CD4-positive, alpha-beta memory T cell (primary cell): ENCODE results near the gene KRT33A. TPM values are rescaled to one million over a fixed set of nuclear protein-coding genes. Genes with fewer than 3 reads are reported as not detected.

ENCODE experiments used
- CTCF ChIA-PET: fragments of 350-600 bp; sonication (Branson Sonifier 250); formaldehyde crosslinking; loops from one replicate; lab custom pipeline; 2021; ENCODE audit warnings: inconsistent platforms; ENCODE audit not compliant: partially characterized antibody; lab: Charles Lee
- POLR2A ChIA-PET: fragments of 350-600 bp; sonication (Branson Sonifier 250); formaldehyde crosslinking; loops from one replicate; lab custom pipeline; 2021; ENCODE audit not compliant: partially characterized antibody; lab: Charles Lee
- DNase-seq, 5 donors: peaks; one replicate each; pipeline versions ENCODE4 v3.0.0 to v3.0.0-alpha.2; 2020 to 2022; ENCODE audit warnings: mixed read lengths in 1 of 5
- H3K27ac ChIP-seq: one replicate; pipeline ENCODE4 v1.7.0; 2013; ENCODE audit warnings: low read depth, low read length
- H3K27me3 ChIP-seq: 2 replicates; pipeline ENCODE4 v1.7.0; 2013; ENCODE audit warnings: mild to moderate bottlenecking, low read length, moderate library complexity; ENCODE audit not compliant: insufficient read depth
- H3K36me3 ChIP-seq: 2 replicates; pipeline ENCODE4 v1.7.0; 2013; ENCODE audit warnings: mild to moderate bottlenecking, low read length, moderate library complexity; ENCODE audit not compliant: insufficient read depth
- H3K4me1 ChIP-seq: 2 replicates; pipeline ENCODE4 v1.7.0; 2013; ENCODE audit warnings: mild to moderate bottlenecking, low read length, moderate library complexity; ENCODE audit not compliant: insufficient read depth
- H3K4me3 ChIP-seq, 2 donors: one replicate each; pipeline ENCODE4 v1.7.0; 2013; ENCODE audit warnings: low read length in 2 of 2, mild to moderate bottlenecking in 1 of 2
- H3K9me3 ChIP-seq, 2 donors: one replicate each; pipeline ENCODE4 v1.7.0; 2013; ENCODE audit warnings: low read length in 2 of 2, control low read depth in 1 of 2; ENCODE audit not compliant: control insufficient read depth in 1 of 2
- H3K27ac Mint-ChIP-seq, 7 donors: one replicate each; pipeline ENCODE4 v1.8.0; 2020 to 2021; ENCODE audit warnings: mixed read lengths in 7 of 7, mild to moderate bottlenecking in 6 of 7, inconsistent platforms in 3 of 7, moderate library complexity in 3 of 7
- H3K27me3 Mint-ChIP-seq, 2 donors: one replicate each; pipeline ENCODE4 v1.8.0; 2020 to 2021; ENCODE audit warnings: mixed read lengths in 2 of 2
- H3K36me3 Mint-ChIP-seq, 2 donors: one replicate each; pipeline ENCODE4 v1.8.0; 2020 to 2021; ENCODE audit warnings: mixed read lengths in 2 of 2, inconsistent platforms in 1 of 2, mild to moderate bottlenecking in 1 of 2
- H3K4me1 Mint-ChIP-seq, 4 donors: one replicate each; pipeline ENCODE4 v1.8.0; 2020 to 2021; ENCODE audit warnings: mixed read lengths in 4 of 4, mild to moderate bottlenecking in 1 of 4
- H3K4me3 Mint-ChIP-seq, 8 donors: one replicate each; pipeline ENCODE4 v1.8.0; 2020 to 2021; ENCODE audit warnings: mixed read lengths in 8 of 8, mild to moderate bottlenecking in 7 of 8, moderate library complexity in 6 of 8, inconsistent platforms in 3 of 8
- H3K9me3 Mint-ChIP-seq, 8 donors: one replicate each; pipeline ENCODE4 v1.8.0; 2020 to 2021; ENCODE audit warnings: mixed read lengths in 8 of 8, mild to moderate bottlenecking in 5 of 8, inconsistent platforms in 3 of 8, moderate library complexity in 1 of 8
- intact Hi-C: fragments of 100-400 bp; cut with micrococcal nuclease; formaldehyde crosslinking; loops from one replicate; pipeline ENCODE4 v1.15.1; 2023
- polyA plus RNA-seq, 2 donors: library from polyadenylated mRNA; unstranded; fragments of 300-500 nt; fragmentation: Illumina TruSeq; gene quantifications; one replicate each; pipeline ENCODE4 v1.2.3, GENCODE V29; 2021
- total RNA-seq, 2 experiments: library from RNA; stranded (reverse); gene quantifications; one replicate each; pipeline ENCODE4 v1.2.3, GENCODE V29; 2021

Gene KRT33A
- total and polyA plus RNA-seq, 4 experiments from 2014 or later: not detected

DNA sequence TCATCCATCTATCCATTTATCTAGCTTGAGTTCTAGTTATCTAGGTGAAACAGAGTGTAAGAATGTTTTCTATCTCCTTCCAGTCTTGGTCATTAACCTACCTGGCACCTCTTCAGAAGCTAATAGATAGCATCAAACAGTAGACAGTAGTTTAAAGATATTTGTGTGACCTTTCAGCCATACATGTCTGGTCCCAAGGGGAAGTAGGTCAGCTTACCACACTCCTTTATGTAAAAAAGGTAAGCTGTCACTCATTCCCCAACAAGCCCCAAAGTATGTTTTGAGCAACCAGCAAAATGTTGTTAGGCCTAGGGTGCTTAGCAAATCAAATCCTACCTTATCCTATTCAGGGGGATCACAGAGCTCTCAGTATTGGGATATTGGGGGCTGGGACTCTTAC, 15.4 kb upstream of the KRT33A start:
- Mint-ChIP-seq H3K9me3 (no peaks in the 10 kb centered on the region), H3K27me3 (no peaks in the 10 kb centered on the region), H3K4me1 (peaks cover 9 to 36% (median 14%) of the 10 kb centered on the region in 4 donors), H3K4me3 (no peak overlapping the region), H3K27ac (peak overlapping the region in 1 of 7 donors; percentile 25), H3K36me3 (no peaks in the 10 kb centered on the region)
- ChIA-PET CTCF (no interaction called here), POLR2A (no interaction called here)
- H3K27me3 ChIP-seq: no peaks in the 10 kb centered on the region
- peaks cover 6% of the 10 kb centered on the region for H3K4me1 ChIP-seq
- H3K27ac ChIP-seq: no peak overlapping the region
- H3K4me3 ChIP-seq: no peak overlapping the region
- intact Hi-C loops: no loop called here
- no peaks in the 10 kb centered on the region for H3K36me3 ChIP-seq
- DNase-seq: no peak
- no peaks in the 10 kb centered on the region for H3K9me3 ChIP-seq

GRCh38 chr17:41363881-41364280, 13.3 kb upstream of the KRT33A start:
- peak overlapping the region in 4 of 7 donors; percentile 2 to 39 (median 10) for H3K27ac Mint-ChIP-seq
- Histone ChIP-seq H3K4me3 (no peak overlapping the region), H3K27me3 (no peaks in the 10 kb centered on the region), H3K9me3 (no peaks in the 10 kb centered on the region), H3K27ac (no peak overlapping the region), H3K36me3 (no peaks in the 10 kb centered on the region), H3K4me1 (no peaks in the 10 kb centered on the region)
- no peaks in the 10 kb centered on the region for H3K27me3 Mint-ChIP-seq
- peaks cover 7 to 22% (median 9%) of the 10 kb centered on the region in 4 donors for H3K4me1 Mint-ChIP-seq
- no peaks in the 10 kb centered on the region for H3K9me3 Mint-ChIP-seq
- H3K4me3 Mint-ChIP-seq: no peak overlapping the region
- H3K36me3 Mint-ChIP-seq: no peaks in the 10 kb centered on the region
- DNase-seq: no peak
- intact Hi-C loops: no loop called here
- POLR2A ChIA-PET: no interaction called here
- CTCF ChIA-PET: no interaction called here

- H3K4me3 Mint-ChIP-seq: no peak overlapping the region
- peaks cover 3 to 17% (median 5%) of the 10 kb centered on the region in 4 donors for H3K4me1 Mint-ChIP-seq
- CTCF ChIA-PET: interaction anchor here (1.0 to 1.7 kb wide), 3 partner anchors 9 to 37 kb away, joined by 3 to 4 read pairs (median 3); partner anchors contain the start of gene KRT33A
- DNase-seq: no peak
- intact Hi-C loops: no loop called here
- peaks cover 0 to 6% (median 1%) of the 10 kb centered on the region in 8 donors for H3K9me3 Mint-ChIP-seq
- H3K27me3 Mint-ChIP-seq: peaks cover 0 to 1% of the 10 kb centered on the region in 2 donors
- Histone ChIP-seq H3K4me1 (no peaks in the 10 kb centered on the region), H3K27ac (no peak overlapping the region), H3K27me3 (no peaks in the 10 kb centered on the region), H3K9me3 (no peaks in the 10 kb centered on the region), H3K36me3 (no peaks in the 10 kb centered on the region), H3K4me3 (no peak overlapping the region)
- POLR2A ChIA-PET: no interaction called here
- H3K27ac Mint-ChIP-seq: no peak overlapping the region
- peaks cover 0 to 4% of the 10 kb centered on the region in 2 donors for H3K36me3 Mint-ChIP-seq
Measured at GRCh38 chr17:41360296-41360995, 9.8 kb upstream of the KRT33A start.

GRCh38 chr17:41354536-41354935, 3.9 kb upstream of the KRT33A start:
- POLR2A ChIA-PET: interaction anchor here (0.6 kb wide), 1 partner anchor 30 kb away, joined by 3 read pairs; no protein-coding TSS in a partner anchor
- H3K27me3 Mint-ChIP-seq: peaks cover 0 to 1% of the 10 kb centered on the region in 2 donors

GRCh38 chr17:41352597-41353366, 2.2 kb upstream of the KRT33A start:
- no peak for DNase-seq
- peaks cover 0 to 1% of the 10 kb centered on the region in 2 donors for H3K27me3 Mint-ChIP-seq
- no peaks in the 10 kb centered on the region for H3K36me3 ChIP-seq
- H3K27ac ChIP-seq: no peak overlapping the region
- ChIA-PET CTCF (interaction anchor here (1.0 to 2.0 kb wide), 2 partner anchors 30 to 196 kb away, joined by 3 to 9 read pairs; no protein-coding TSS in a partner anchor), POLR2A (no interaction called here)
- H3K4me1 ChIP-seq: peaks cover 9% of the 10 kb centered on the region
- H3K9me3 ChIP-seq: no peaks in the 10 kb centered on the region
- H3K27ac Mint-ChIP-seq: no peak overlapping the region
- H3K36me3 Mint-ChIP-seq: peaks cover 0 to 4% of the 10 kb centered on the region in 2 donors
- H3K4me1 Mint-ChIP-seq: peaks cover 13 to 17% (median 13%) of the 10 kb centered on the region in 4 donors
- H3K4me3 ChIP-seq: no peak overlapping the region
- H3K9me3 Mint-ChIP-seq: peaks cover 0 to 8% (median 3%) of the 10 kb centered on the region in 8 donors
- intact Hi-C loops: no loop called here
- H3K27me3 ChIP-seq: no peaks in the 10 kb centered on the region
- no peak overlapping the region for H3K4me3 Mint-ChIP-seq

More at GRCh38 chr17:41354536-41354935, 3.9 kb upstream of the KRT33A start:
- H3K4me3 ChIP-seq: no peak overlapping the region
- Mint-ChIP-seq H3K9me3 (peaks cover 0 to 6% (median 3%) of the 10 kb centered on the region in 8 donors), H3K36me3 (peaks cover 0 to 4% of the 10 kb centered on the region in 2 donors), H3K4me1 (peaks cover 8 to 17% (median 11%) of the 10 kb centered on the region in 4 donors), H3K27ac (peak overlapping the region in 1 of 7 donors; percentile 66), H3K4me3 (no peak overlapping the region)
- intact Hi-C loops: no loop called here
- no peaks in the 10 kb centered on the region for H3K36me3 ChIP-seq
- H3K27ac ChIP-seq: no peak overlapping the region
- CTCF ChIA-PET: no interaction called here
- no peak for DNase-seq
- no peaks in the 10 kb centered on the region for H3K27me3 ChIP-seq
- no peaks in the 10 kb centered on the region for H3K9me3 ChIP-seq
- peaks cover 9% of the 10 kb centered on the region for H3K4me1 ChIP-seq

- H3K27ac ChIP-seq: no peak overlapping the region
- Mint-ChIP-seq H3K9me3 (peaks cover 0 to 8% (median under 1%) of the 10 kb centered on the region in 8 donors), H3K36me3 (peaks cover 0 to 1% of the 10 kb centered on the region in 2 donors), H3K27me3 (no peaks in the 10 kb centered on the region), H3K4me1 (peaks cover 13 to 20% (median 15%) of the 10 kb centered on the region in 4 donors), H3K4me3 (no peak overlapping the region), H3K27ac (no peak overlapping the region)
- intact Hi-C loops: no loop called here
- H3K27me3 ChIP-seq: no peaks in the 10 kb centered on the region
- POLR2A ChIA-PET: interaction anchor here (1.5 to 2.9 kb wide), 2 partner anchors 10 to 43 kb away, joined by 3 to 13 read pairs; partner anchors contain the start of gene KRTAP16-1
- peaks cover 9% of the 10 kb centered on the region for H3K4me1 ChIP-seq
- no peak overlapping the region for H3K4me3 ChIP-seq
- H3K9me3 ChIP-seq: no peaks in the 10 kb centered on the region
- no peak for DNase-seq
- CTCF ChIA-PET: interaction anchor here (1.3 to 2.1 kb wide), 4 partner anchors 9 to 298 kb away, joined by 3 to 11 read pairs (median 5); no protein-coding TSS in a partner anchor
- H3K36me3 ChIP-seq: no peaks in the 10 kb centered on the region
Measured at GRCh38 chr17:41351177-41351576, 549 bp upstream of the KRT33A start.
